ENCODE measurements around the gene LPCAT3. TPM values are rescaled to one million over a fixed set of nuclear protein-coding genes. Genes with fewer than 3 reads are reported as not detected.
"Not testable (repeated sequence)": the region's sequence is repeated elsewhere in the genome, so short reads cannot be mapped to it uniquely, and the experiment has no call there.

The LPCAT3 gene
- polyA plus RNA-seq, 1 donor (not counting 4 experiments of a cell fraction or from before 2014, with no cell fraction given): 69.1 TPM

GRCh38 chr12:7013101-7013500 lies 5.2 kb downstream of the LPCAT3 start:
- dilution Hi-C loops (cut with MboI; ENCODE audit: extremely low pct_ligation_motif_present, low sequenced_read_pairs): no loop called here
- Histone ChIP-seq H3K9ac (ENCODE audit: control insufficient read depth, extremely low read depth, insufficient read depth, low read length) (no peak overlapping the region), H3K27ac (ENCODE audit: control insufficient read depth, insufficient read depth, low read length) (no peak overlapping the region), H3K27me3 (ENCODE audit: control insufficient read depth, extremely low read depth, insufficient read depth, low read length) (no peaks in the 10 kb centered on the region), H3K4me2 (ENCODE audit: control insufficient read depth, extremely low read depth, insufficient read depth, low read depth, low read length) (no peak overlapping the region), H3K9me1 (ENCODE audit: control insufficient read depth, extremely low read depth, insufficient read depth, low read length) (no peaks in the 10 kb centered on the region), H2AFZ (ENCODE audit: control insufficient read depth, low read length) (no peak overlapping the region), H3K4me1 (ENCODE audit: control insufficient read depth, extremely low read depth, insufficient read depth, low read length) (peaks cover 16% of the 10 kb centered on the region), H3K9me3 (ENCODE audit: control insufficient read depth, low read depth, low read length) (no peaks in the 10 kb centered on the region), H3K79me2 (ENCODE audit: control insufficient read depth, insufficient read depth, low read length) (peaks cover 25% of the 10 kb centered on the region), H3K36me3 (ENCODE audit: control insufficient read depth in 2 of 2, extremely low read depth in 1 of 2, insufficient read depth in 2 of 2, low read length in 2 of 2) (peaks cover 3% of the 10 kb centered on the region in 2 experiments), H3K4me3 (ENCODE audit: control insufficient read depth in 2 of 3, extremely low read depth in 1 of 3, insufficient read depth in 2 of 3, low read depth in 1 of 3, low read length in 3 of 3) (no peak overlapping the region), H4K20me1 (ENCODE audit: control insufficient read depth, extremely low read depth, insufficient read depth, low read length) (no peaks in the 10 kb centered on the region)
- FAIRE-seq: no peak
- no peak for DNase-seq (ENCODE audit: low read depth, low spot score)
- TF ChIP-seq EZH2 (IDR thresholded peaks at IDR 0.05; ENCODE audit: low read length) (no peak), CTCF (optimal IDR thresholded peaks at IDR 0.05 in 1 of 3, IDR thresholded peaks at IDR 0.05 in 1 of 3, conservative IDR thresholded peaks at IDR 0.05 in 1 of 3; ENCODE audit: extremely low read depth in 1 of 3, insufficient read depth in 2 of 3, low read length in 3 of 3) (no peak)

- dilution Hi-C loops (cut with MboI; ENCODE audit: extremely low pct_ligation_motif_present, low sequenced_read_pairs): no loop called here
- H3K9me1 ChIP-seq (ENCODE audit: control insufficient read depth, extremely low read depth, insufficient read depth, low read length): no peaks in the 10 kb centered on the region
- TF ChIP-seq EZH2 (IDR thresholded peaks at IDR 0.05; ENCODE audit: low read length) (no peak), CTCF (optimal IDR thresholded peaks at IDR 0.05 in 1 of 3, IDR thresholded peaks at IDR 0.05 in 1 of 3, conservative IDR thresholded peaks at IDR 0.05 in 1 of 3; ENCODE audit: extremely low read depth in 1 of 3, insufficient read depth in 2 of 3, low read length in 3 of 3) (no peak)
- no peaks in the 10 kb centered on the region for H3K27me3 ChIP-seq (ENCODE audit: control insufficient read depth, extremely low read depth, insufficient read depth, low read length)
- DNase-seq (ENCODE audit: low read depth, low spot score) (no peak), FAIRE-seq (no peak)
- peaks cover 3% of the 10 kb centered on the region in 2 experiments for H3K36me3 ChIP-seq (ENCODE audit: control insufficient read depth in 2 of 2, extremely low read depth in 1 of 2, insufficient read depth in 2 of 2, low read length in 2 of 2)
- no peaks in the 10 kb centered on the region for H3K9me3 ChIP-seq (ENCODE audit: control insufficient read depth, low read depth, low read length)
- H3K4me2 ChIP-seq (ENCODE audit: control insufficient read depth, extremely low read depth, insufficient read depth, low read depth, low read length): no peak overlapping the region
- H2AFZ ChIP-seq (ENCODE audit: control insufficient read depth, low read length): no peak overlapping the region
- no peak overlapping the region for H3K9ac ChIP-seq (ENCODE audit: control insufficient read depth, extremely low read depth, insufficient read depth, low read length)
- no peak overlapping the region for H3K27ac ChIP-seq (ENCODE audit: control insufficient read depth, insufficient read depth, low read length)
- H3K4me1 ChIP-seq (ENCODE audit: control insufficient read depth, extremely low read depth, insufficient read depth, low read length): peaks cover 10% of the 10 kb centered on the region
- H3K79me2 ChIP-seq (ENCODE audit: control insufficient read depth, insufficient read depth, low read length): peaks cover 15% of the 10 kb centered on the region
- no peak overlapping the region for H3K4me3 ChIP-seq (ENCODE audit: control insufficient read depth in 2 of 3, extremely low read depth in 1 of 3, insufficient read depth in 2 of 3, low read depth in 1 of 3, low read length in 3 of 3)
- H4K20me1 ChIP-seq (ENCODE audit: control insufficient read depth, extremely low read depth, insufficient read depth, low read length): no peaks in the 10 kb centered on the region
Measured at GRCh38 chr12:7012024-7012607, 6.2 kb downstream of the LPCAT3 start.

- H2AFZ ChIP-seq (ENCODE audit: control insufficient read depth, low read length); H3K4me3 ChIP-seq (ENCODE audit: control insufficient read depth in 2 of 3, extremely low read depth in 1 of 3, insufficient read depth in 2 of 3, low read depth in 1 of 3, low read length in 3 of 3); H3K9me3 ChIP-seq (ENCODE audit: control insufficient read depth, low read depth, low read length); H3K36me3 ChIP-seq (ENCODE audit: control insufficient read depth in 2 of 2, extremely low read depth in 1 of 2, insufficient read depth in 2 of 2, low read length in 2 of 2); H3K27ac ChIP-seq (ENCODE audit: control insufficient read depth, insufficient read depth, low read length); H3K4me2 ChIP-seq (ENCODE audit: control insufficient read depth, extremely low read depth, insufficient read depth, low read depth, low read length); DNase-seq (ENCODE audit: low read depth, low spot score); H3K4me1 ChIP-seq (ENCODE audit: control insufficient read depth, extremely low read depth, insufficient read depth, low read length); dilution Hi-C loops (cut with MboI; ENCODE audit: extremely low pct_ligation_motif_present, low sequenced_read_pairs); H3K27me3 ChIP-seq (ENCODE audit: control insufficient read depth, extremely low read depth, insufficient read depth, low read length); H3K9ac ChIP-seq (ENCODE audit: control insufficient read depth, extremely low read depth, insufficient read depth, low read length); H3K9me1 ChIP-seq (ENCODE audit: control insufficient read depth, extremely low read depth, insufficient read depth, low read length); FAIRE-seq; H4K20me1 ChIP-seq (ENCODE audit: control insufficient read depth, extremely low read depth, insufficient read depth, low read length): not testable (repeated sequence)
- H3K79me2 ChIP-seq (ENCODE audit: control insufficient read depth, insufficient read depth, low read length): peaks cover 10% of the 10 kb centered on the region
Measured at GRCh38 chr12:7011398-7011797, 6.9 kb downstream of the LPCAT3 start.
